ENCODE results near the gene CD99L2.
"Not testable (repeated sequence)": the region's sequence is repeated elsewhere in the genome, so short reads cannot be mapped to it uniquely, and the experiment has no call there.

The CD99L2 gene

DNA sequence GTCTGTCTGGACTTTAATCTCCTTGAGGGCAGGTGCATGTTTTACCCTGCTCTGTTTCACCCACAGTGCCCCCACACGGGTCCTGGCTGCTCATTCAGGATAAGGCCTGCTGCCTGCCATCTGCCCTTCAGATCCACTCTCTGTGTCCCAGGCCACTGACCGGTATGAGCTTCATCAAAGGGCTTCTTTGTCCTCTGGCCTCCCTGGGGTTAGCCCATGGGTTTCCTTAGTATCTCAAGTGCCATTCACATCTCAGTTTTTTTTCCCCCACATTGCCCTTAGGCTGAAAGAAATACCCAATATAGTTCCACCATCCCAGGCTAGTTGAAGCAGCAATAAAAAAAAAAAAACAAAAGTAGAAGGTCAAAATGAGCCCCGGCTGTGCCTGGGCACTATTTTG, 9.3 kb downstream of the CD99L2 start:
- ChIA-PET POLR2A (no interaction called here), CTCF (no interaction called here)
- no peak for TF ChIP-seq FOXK2 (IDR thresholded peaks at IDR 0.05)
- TF ChIP-seq HDGF (IDR thresholded peaks at IDR 0.05; ENCODE audit: borderline replicate concordance) = no peak
- no peak for TF ChIP-seq TARDBP (IDR thresholded peaks at IDR 0.05)
- no peak for TF ChIP-seq ZNF384 (IDR thresholded peaks at IDR 0.05)
- TF ChIP-seq LEF1 (IDR thresholded peaks at IDR 0.05; ENCODE audit: borderline replicate concordance) = no peak
- no peak for TF ChIP-seq BHLHE40 (IDR thresholded peaks at IDR 0.05; ENCODE audit: borderline replicate concordance)
- TF ChIP-seq NFRKB (IDR thresholded peaks at IDR 0.05) = no peak
- no peak for TF ChIP-seq FOXA1 (IDR thresholded peaks at IDR 0.05)
- TF ChIP-seq L3MBTL2 (conservative IDR thresholded peaks at IDR 0.05) = no peak
- TF ChIP-seq ARNT (IDR thresholded peaks at IDR 0.05) = no peak
- no peak for TF ChIP-seq FOXM1 (IDR thresholded peaks at IDR 0.05; ENCODE audit: borderline replicate concordance)
- no peak for TF ChIP-seq ELF4 (IDR thresholded peaks at IDR 0.05)
- TF ChIP-seq, protein P1, sequence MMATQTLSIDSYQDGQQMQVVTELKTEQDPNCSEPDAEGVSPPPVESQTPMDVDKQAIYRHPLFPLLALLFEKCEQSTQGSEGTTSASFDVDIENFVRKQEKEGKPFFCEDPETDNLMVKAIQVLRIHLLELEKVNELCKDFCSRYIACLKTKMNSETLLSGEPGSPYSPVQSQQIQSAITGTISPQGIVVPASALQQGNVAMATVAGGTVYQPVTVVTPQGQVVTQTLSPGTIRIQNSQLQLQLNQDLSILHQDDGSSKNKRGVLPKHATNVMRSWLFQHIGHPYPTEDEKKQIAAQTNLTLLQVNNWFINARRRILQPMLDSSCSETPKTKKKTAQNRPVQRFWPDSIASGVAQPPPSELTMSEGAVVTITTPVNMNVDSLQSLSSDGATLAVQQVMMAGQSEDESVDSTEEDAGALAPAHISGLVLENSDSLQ (IDR thresholded peaks at IDR 0.05) = no peak
- TF ChIP-seq SUZ12 (IDR thresholded peaks at IDR 0.05) = no peak
- no peak for TF ChIP-seq SP1 (IDR thresholded peaks at IDR 0.05)
- no peak for DNase-seq (ENCODE audit: extremely low spot score)

DNA sequence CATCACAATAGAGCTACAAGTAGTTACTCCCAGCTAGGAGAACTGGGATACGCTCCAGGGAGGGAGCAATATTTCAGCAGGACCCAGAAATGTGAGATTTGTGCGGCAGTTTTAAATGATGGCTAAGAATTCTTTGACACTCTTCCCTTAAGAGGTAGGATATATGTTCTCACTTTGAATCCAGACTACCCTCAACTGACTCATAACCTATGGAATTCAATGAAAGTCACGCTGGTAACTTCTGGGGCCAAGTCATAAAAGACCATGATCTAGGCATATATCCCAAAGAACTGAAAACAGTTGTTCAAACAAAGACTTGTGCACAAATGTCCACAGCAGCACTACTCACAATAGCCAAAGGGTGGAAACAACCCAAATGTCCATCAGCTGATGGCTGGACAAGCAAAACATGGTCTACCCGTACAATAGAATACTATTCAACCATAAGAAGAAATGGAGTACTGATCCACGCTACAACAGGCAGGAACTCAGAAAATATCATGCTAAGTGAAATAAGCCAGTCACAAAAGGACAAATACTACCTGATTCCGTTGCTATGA, 10.5 kb downstream of the CD99L2 start:
- TF ChIP-seq NFRKB (IDR thresholded peaks at IDR 0.05) (no peak), FOXK2 (IDR thresholded peaks at IDR 0.05) (no peak), L3MBTL2 (conservative IDR thresholded peaks at IDR 0.05) (no peak), SUZ12 (IDR thresholded peaks at IDR 0.05) (no peak), HDGF (IDR thresholded peaks at IDR 0.05; ENCODE audit: borderline replicate concordance) (no peak), SP1 (IDR thresholded peaks at IDR 0.05) (no peak), CTBP1 (IDR thresholded peaks at IDR 0.05; ENCODE audit: borderline replicate concordance) (no peak), ZNF384 (IDR thresholded peaks at IDR 0.05) (no peak)
- TF ChIP-seq, protein P1 (IDR thresholded peaks at IDR 0.05) = no peak
- ChIA-PET CTCF (no interaction called here), POLR2A (no interaction called here)
- no peak for DNase-seq (ENCODE audit: extremely low spot score)

- CTCF ChIA-PET; POLR2A ChIA-PET; DNase-seq (ENCODE audit: extremely low spot score): not testable (repeated sequence)
These were observed 11.2 kb downstream of the CD99L2 start for GRCh38 chrX:150887268-150887667.

DNA sequence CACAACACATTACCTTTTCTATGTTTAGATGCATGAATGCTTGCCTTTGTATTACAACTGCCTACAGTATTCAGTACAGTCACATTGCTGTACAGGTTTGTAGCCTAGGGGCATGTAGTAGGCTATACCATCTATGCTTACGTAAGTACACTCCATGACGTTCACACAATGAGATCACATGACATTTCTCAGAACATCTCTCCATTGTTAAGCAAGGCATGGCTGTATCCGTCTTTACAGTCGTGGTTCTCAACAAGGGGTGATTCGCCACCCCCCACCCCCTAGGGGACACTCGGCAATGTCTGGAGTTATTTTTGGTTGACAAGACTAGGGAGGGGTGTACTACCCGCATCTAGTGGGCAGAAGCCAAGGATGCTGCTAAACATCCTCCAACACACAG, 12.1 kb downstream of the CD99L2 start:
- DNase-seq (ENCODE audit: extremely low spot score) = no peak
- ChIA-PET CTCF (no interaction called here), POLR2A (no interaction called here)
- no peak for TF ChIP-seq ARNT (IDR thresholded peaks at IDR 0.05)
- TF ChIP-seq ELF4 (IDR thresholded peaks at IDR 0.05) = no peak
- no peak for TF ChIP-seq LEF1 (IDR thresholded peaks at IDR 0.05; ENCODE audit: borderline replicate concordance)
- no peak for TF ChIP-seq FOXM1 (IDR thresholded peaks at IDR 0.05; ENCODE audit: borderline replicate concordance)

GRCh38 chrX:150880808-150881165, 17.7 kb downstream of the CD99L2 start:
- ChIA-PET CTCF (no interaction called here), POLR2A (no interaction called here)
- no peak for DNase-seq (ENCODE audit: extremely low spot score)
- TF ChIP-seq FOXK2 (IDR thresholded peaks at IDR 0.05) (no peak), CTBP1 (IDR thresholded peaks at IDR 0.05; ENCODE audit: borderline replicate concordance) (no peak), ARNT (IDR thresholded peaks at IDR 0.05) (no peak), HDGF (IDR thresholded peaks at IDR 0.05; ENCODE audit: borderline replicate concordance) (no peak), SP1 (IDR thresholded peaks at IDR 0.05) (no peak), TARDBP (IDR thresholded peaks at IDR 0.05) (no peak), SUZ12 (IDR thresholded peaks at IDR 0.05) (no peak), L3MBTL2 (conservative IDR thresholded peaks at IDR 0.05) (no peak), ELF4 (IDR thresholded peaks at IDR 0.05) (no peak), FOXM1 (IDR thresholded peaks at IDR 0.05; ENCODE audit: borderline replicate concordance) (no peak), ZNF384 (IDR thresholded peaks at IDR 0.05) (no peak)
- TF ChIP-seq, protein P1 (IDR thresholded peaks at IDR 0.05) = no peak

- TF ChIP-seq ZNF384 (IDR thresholded peaks at IDR 0.05) = peak; percentile 69
- TF ChIP-seq TARDBP (IDR thresholded peaks at IDR 0.05) = no peak
- TF ChIP-seq, protein P1 (IDR thresholded peaks at IDR 0.05) = no peak
- POLR2A ChIA-PET = no interaction called here
- DNase-seq (ENCODE audit: extremely low spot score) = no peak
- CTCF ChIA-PET = no interaction called here
These were observed 18.3 kb downstream of the CD99L2 start for GRCh38 chrX:150879855-150880807.

GRCh38 chrX:150875621-150876020, 22.8 kb downstream of the CD99L2 start:
- CTCF ChIA-PET; POLR2A ChIA-PET; DNase-seq (ENCODE audit: extremely low spot score): not testable (repeated sequence)
